Measurements from ENCODE around the gene RNASEH2A.

DNA sequence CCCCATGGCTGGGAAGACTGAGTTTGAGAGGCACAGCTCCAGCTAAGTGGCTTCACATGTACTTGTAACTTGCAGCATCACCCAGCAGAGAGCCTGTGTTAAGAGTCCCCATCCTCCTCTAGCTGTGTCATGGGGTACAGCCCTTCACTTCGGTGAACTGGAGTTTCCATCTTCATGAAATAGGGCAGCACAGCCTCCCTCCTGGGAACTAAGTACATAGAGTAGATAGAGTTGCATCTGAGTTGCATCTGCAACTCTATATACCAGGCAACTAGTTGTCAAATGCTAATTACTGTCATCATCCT is 6.0 kb upstream of the RNASEH2A start:
- TF ChIP-seq POLR2A (IDR thresholded peaks at IDR 0.05) (no peak), CTCF (IDR thresholded peaks at IDR 0.05) (no peak)
